ENCODE results near the gene AGAP4. TPM values are rescaled to one million over a fixed set of nuclear protein-coding genes. Genes with fewer than 3 reads are reported as not detected.
"Not testable (repeated sequence)": the region's sequence is repeated elsewhere in the genome, so short reads cannot be mapped to it uniquely, and the experiment has no call there.

AGAP4 gene
- polyA plus RNA-seq, 2 of the 4 experiments (the other 2 are of a cell fraction) = 7.7 to 12.2 TPM

- DNase-seq (ENCODE audit: low read depth in 1 of 2, low spot score in 1 of 2); H3K4me2 ChIP-seq; CTCF ChIA-PET; POLR2A ChIA-PET; H3K4me1 ChIP-seq; H3K27ac ChIP-seq; FAIRE-seq; H3K4me3 ChIP-seq; H3K9me3 ChIP-seq; ATAC-seq: not testable (repeated sequence)
- WGBS (ENCODE audit: missing lambda C conversion rate) = 84% methylated on average over 13 of the region's 13 CpGs
These were observed 34.3 kb downstream of the AGAP4 start for GRCh38 chr10:45812959-45813358.

- no peak for TF ChIP-seq NFE2L2 (conservative IDR thresholded peaks at IDR 0.05; ENCODE audit: low read length)
- no peak for TF ChIP-seq CBX8 (IDR thresholded peaks at IDR 0.05)
- no peak for TF ChIP-seq REST (IDR thresholded peaks at IDR 0.05)
- no peak for TF ChIP-seq JUN (IDR thresholded peaks at IDR 0.05)
- TF ChIP-seq, protein P1, sequence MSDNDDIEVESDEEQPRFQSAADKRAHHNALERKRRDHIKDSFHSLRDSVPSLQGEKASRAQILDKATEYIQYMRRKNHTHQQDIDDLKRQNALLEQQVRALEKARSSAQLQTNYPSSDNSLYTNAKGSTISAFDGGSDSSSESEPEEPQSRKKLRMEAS (IDR thresholded peaks at IDR 0.05) = no peak
- TF ChIP-seq ESRRA (IDR thresholded peaks at IDR 0.05; ENCODE audit: borderline replicate concordance, low read length) = no peak
- ChIA-PET POLR2A (no interaction called here), CTCF (interaction anchor here (1.2 kb wide), 1 partner anchor 561 kb away, joined by 3 read pairs; no protein-coding TSS in a partner anchor)
- FAIRE-seq (no peak), DNase-seq (ENCODE audit: low read depth in 1 of 2, low spot score in 1 of 2) (no peak), ATAC-seq (no peak)
- WGBS (ENCODE audit: missing lambda C conversion rate) = 81% methylated on average over 6 of the region's 6 CpGs
- Histone ChIP-seq H3K4me3 (no peak overlapping the region), H3K4me2 (no peak overlapping the region), H3K9me3 (no peaks in the 10 kb centered on the region), H3K27ac (no peak overlapping the region), H3K4me1 (no peaks in the 10 kb centered on the region)
These were observed 36.2 kb downstream of the AGAP4 start for GRCh38 chr10:45811075-45811474.

GRCh38 chr10:45809837-45810236, 37.5 kb downstream of the AGAP4 start:
- FAIRE-seq = no peak
- POLR2A ChIA-PET = no interaction called here
- TF ChIP-seq HDAC2 (IDR thresholded peaks at IDR 0.05) (no peak), RAD21 (conservative IDR thresholded peaks at IDR 0.05 in 1 of 2, IDR thresholded peaks at IDR 0.05 in 1 of 2) (0 out of 5 replicates have a peak, but pooled peaks of 1 of the 2 experiments have one; percentile 3)
- 62% methylated on average over 4 of the region's 4 CpGs for WGBS (ENCODE audit: missing lambda C conversion rate)
- no peaks in the 10 kb centered on the region for H3K9me3 ChIP-seq
- H3K4me1 ChIP-seq = no peaks in the 10 kb centered on the region
- no peak overlapping the region for H3K4me3 ChIP-seq
- CTCF ChIA-PET = interaction anchor here (0.6 kb wide), 1 partner anchor 605 kb away, joined by 3 read pairs; no protein-coding TSS in a partner anchor
- no peak overlapping the region for H3K27ac ChIP-seq
- no peak overlapping the region for H3K4me2 ChIP-seq
- DNase-seq (ENCODE audit: low read depth in 1 of 2, low spot score in 1 of 2) = peak in 1 of 2 experiments; percentile 5
- no peak for ATAC-seq

GRCh38 chr10:45804996-45805395, 42.3 kb downstream of the AGAP4 start:
- FAIRE-seq; H3K4me3 ChIP-seq; H3K27ac ChIP-seq; ATAC-seq; CTCF ChIA-PET; H3K9me3 ChIP-seq; H3K4me1 ChIP-seq; DNase-seq (ENCODE audit: low read depth in 1 of 2, low spot score in 1 of 2); POLR2A ChIA-PET; H3K4me2 ChIP-seq: not testable (repeated sequence)
- WGBS (ENCODE audit: missing lambda C conversion rate) = 0% methylated on average over 2 of the region's 2 CpGs

DNA sequence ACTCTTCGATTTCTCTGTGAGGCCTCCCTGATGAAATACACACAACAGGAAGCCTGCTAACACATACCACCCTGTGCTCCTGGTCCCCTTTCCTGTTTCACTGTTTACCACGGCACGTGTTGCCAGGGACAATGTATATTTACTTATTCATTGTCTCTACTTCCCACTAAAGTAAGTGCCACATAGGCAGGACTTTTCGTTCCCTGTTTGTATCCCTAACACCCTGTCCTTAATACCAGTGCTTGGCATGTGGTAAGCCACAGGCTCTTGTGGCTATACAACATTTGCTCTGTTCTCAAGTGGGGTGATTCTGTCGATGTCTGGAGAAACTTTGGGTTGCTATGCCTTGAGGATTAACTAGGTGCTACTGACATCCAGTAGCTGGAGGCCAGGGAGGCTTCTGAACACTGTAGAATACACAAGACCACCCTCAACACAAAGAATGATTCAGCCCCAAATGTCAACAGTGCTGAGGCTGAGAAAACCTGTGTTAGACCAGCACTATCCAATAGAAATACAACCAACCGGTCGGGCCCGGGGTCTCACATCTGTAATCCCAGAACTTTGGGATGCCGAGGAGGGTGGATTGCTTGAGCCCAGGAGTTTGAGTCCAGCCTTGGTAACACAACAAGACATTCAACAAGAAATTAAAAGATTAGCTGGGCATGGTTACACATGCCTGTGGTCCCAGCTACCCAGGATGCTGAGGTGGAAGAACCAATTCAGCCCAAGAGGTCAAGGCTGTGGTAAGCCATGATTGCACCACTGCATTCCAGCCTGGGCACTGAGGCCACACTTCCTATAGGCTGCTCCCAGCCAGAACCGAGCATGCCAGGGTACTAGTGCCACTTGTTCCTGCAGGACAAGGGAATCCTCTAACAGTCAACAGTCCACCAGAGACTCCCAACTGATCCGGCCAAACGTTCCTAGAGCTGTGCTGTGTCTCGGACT, 44.0 kb downstream of the AGAP4 start:
- POLR2A ChIA-PET; CTCF ChIA-PET; H3K4me2 ChIP-seq; H3K4me3 ChIP-seq; H3K4me1 ChIP-seq; FAIRE-seq; H3K27ac ChIP-seq; DNase-seq (ENCODE audit: low read depth in 1 of 2, low spot score in 1 of 2); ATAC-seq; H3K9me3 ChIP-seq: not testable (repeated sequence)
- 18% methylated on average over 13 of the region's 13 CpGs for WGBS (ENCODE audit: missing lambda C conversion rate)

DNA sequence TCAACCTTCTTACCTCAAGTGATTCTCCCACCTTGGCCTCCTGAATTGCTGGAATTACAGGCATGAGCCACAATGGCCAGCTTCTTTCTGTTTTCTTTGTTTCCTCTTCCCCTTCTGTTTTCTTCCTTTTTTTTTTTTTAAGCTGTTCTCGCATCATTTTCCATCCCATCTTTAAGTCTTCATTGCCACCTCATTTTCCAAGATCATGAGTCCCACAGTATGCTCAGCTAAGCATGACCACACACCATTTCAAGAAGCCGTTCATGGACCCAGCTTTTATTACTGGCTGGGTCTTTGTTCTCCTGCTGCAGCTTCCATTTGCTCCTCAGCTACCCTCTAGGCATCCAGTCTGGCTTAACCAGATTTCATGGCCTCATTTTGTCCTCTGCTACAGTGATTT, 52.5 kb downstream of the AGAP4 start:
- FAIRE-seq; H3K9me3 ChIP-seq; POLR2A ChIA-PET; H3K4me2 ChIP-seq; H3K4me3 ChIP-seq; CTCF ChIA-PET; ATAC-seq; H3K4me1 ChIP-seq; DNase-seq (ENCODE audit: low read depth in 1 of 2, low spot score in 1 of 2); H3K27ac ChIP-seq: not testable (repeated sequence)
- WGBS (ENCODE audit: missing lambda C conversion rate) = 87% methylated on average over 2 of the region's 2 CpGs

- 86% methylated on average over 5 of the region's 6 CpGs for WGBS (ENCODE audit: missing lambda C conversion rate)
- ATAC-seq; DNase-seq (ENCODE audit: low read depth in 1 of 2, low spot score in 1 of 2); H3K27ac ChIP-seq; H3K4me1 ChIP-seq; H3K9me3 ChIP-seq; H3K4me3 ChIP-seq; FAIRE-seq; H3K4me2 ChIP-seq; CTCF ChIA-PET; POLR2A ChIA-PET: not testable (repeated sequence)
These were observed 56.4 kb downstream of the AGAP4 start for GRCh38 chr10:45790694-45791426.

- 94% methylated on average over 8 of the region's 8 CpGs for WGBS (ENCODE audit: missing lambda C conversion rate)
- ATAC-seq = not testable (repeated sequence)
These were observed 57.3 kb downstream of the AGAP4 start for GRCh38 chr10:45789991-45790390.

More at GRCh38 chr10:45789991-45790390, 57.3 kb downstream of the AGAP4 start:
- DNase-seq (ENCODE audit: low read depth in 1 of 2, low spot score in 1 of 2); H3K9me3 ChIP-seq; CTCF ChIA-PET; H3K27ac ChIP-seq; H3K4me2 ChIP-seq; FAIRE-seq; H3K4me3 ChIP-seq; POLR2A ChIA-PET; H3K4me1 ChIP-seq: not testable (repeated sequence)
